HG03521 (cell line): ENCODE data around the gene MYBPC3.
"Not testable (repeated sequence)": the region's sequence is repeated elsewhere in the genome, so short reads cannot be mapped to it uniquely, and the experiment has no call there.

Source experiments
- ATAC-seq: cut with Tn5 transposase; IDR thresholded peaks from one replicate; pipeline ENCODE4 v1.9.1; 2021; ENCODE audit warnings: mild to moderate bottlenecking, moderate library complexity; ENCODE audit not compliant: unreplicated experiment

Gene MYBPC3

GRCh38 chr11:47340980-47341775, 11.3 kb downstream of the MYBPC3 start:
- ATAC-seq, result no peak

GRCh38 chr11:47340010-47340409, 12.5 kb downstream of the MYBPC3 start:
- no peak for ATAC-seq

- ATAC-seq, result no peak
These were observed 13.9 kb downstream of the MYBPC3 start for GRCh38 chr11:47338396-47339241.

- ATAC-seq, result no peak
These were observed 15.1 kb downstream of the MYBPC3 start for GRCh38 chr11:47337229-47337924.

GRCh38 chr11:47336595-47336994, 15.9 kb downstream of the MYBPC3 start:
- ATAC-seq, result no peak

GRCh38 chr11:47335733-47336132, 16.8 kb downstream of the MYBPC3 start:
- no peak for ATAC-seq

GRCh38 chr11:47334699-47335411, 17.6 kb downstream of the MYBPC3 start:
- ATAC-seq, result not testable (repeated sequence)

- ATAC-seq, result no peak
These were observed 18.5 kb downstream of the MYBPC3 start for GRCh38 chr11:47333886-47334443.

GRCh38 chr11:47333526-47333845, 19.0 kb downstream of the MYBPC3 start:
- no peak for ATAC-seq

GRCh38 chr11:47332791-47333525, 19.5 kb downstream of the MYBPC3 start:
- ATAC-seq, result no peak

- ATAC-seq, result no peak
These were observed 20.2 kb downstream of the MYBPC3 start for GRCh38 chr11:47332303-47332711.

- ATAC-seq, result no peak
These were observed 20.8 kb downstream of the MYBPC3 start for GRCh38 chr11:47331454-47332302.

- ATAC-seq, result no peak
These were observed 22.2 kb downstream of the MYBPC3 start for GRCh38 chr11:47329987-47330931.

- ATAC-seq, result no peak
These were observed 23.0 kb downstream of the MYBPC3 start for GRCh38 chr11:47329431-47329986.

- no peak for ATAC-seq
These were observed 23.8 kb downstream of the MYBPC3 start for GRCh38 chr11:47328449-47329390.

- ATAC-seq, result no peak
These were observed 24.6 kb downstream of the MYBPC3 start for GRCh38 chr11:47327949-47328348.
